ENCODE measurements around the gene LIN37.
A peak's percentile ranks its signal among the peaks of the same experiment; 100 is the strongest.

LIN37 gene

DNA sequence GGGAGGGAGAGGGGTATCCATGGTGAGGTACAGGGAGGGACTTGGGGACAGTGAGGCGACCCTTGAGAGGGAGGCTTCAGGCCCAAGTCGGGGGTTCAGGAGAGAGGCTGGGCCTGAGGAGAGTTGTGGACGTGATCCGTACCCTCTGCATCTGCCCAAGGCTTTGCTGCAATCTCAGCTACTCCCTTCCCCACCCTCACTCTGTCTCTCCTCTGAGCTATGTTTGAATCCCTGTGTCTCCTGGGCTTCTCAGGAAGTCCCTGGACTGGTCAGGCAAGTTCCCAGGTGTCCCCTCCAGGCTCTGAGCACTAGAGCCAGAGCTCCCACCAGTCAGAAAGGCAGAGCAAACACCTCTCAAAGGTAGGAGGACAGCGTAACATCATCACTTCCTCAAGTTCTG, 1.8 kb downstream of the LIN37 start:
- Mint-ChIP-seq H3K27me3 (no peaks in the 10 kb centered on the region), H3K27ac (no peak overlapping the region), H3K9me3 (no peaks in the 10 kb centered on the region), H3K4me3 (no peak overlapping the region), H3K4me1 (ENCODE audit: low read depth) (peaks cover 44% of the 10 kb centered on the region), H3K36me3 (ENCODE audit: low read depth) (peaks cover 8% of the 10 kb centered on the region)

- Mint-ChIP-seq H3K4me3 (no peak overlapping the region), H3K4me1 (ENCODE audit: low read depth) (peaks cover 36% of the 10 kb centered on the region), H3K27ac (no peak overlapping the region)
Measured at GRCh38 chr19:35751839-35752745, 3.7 kb downstream of the LIN37 start.

DNA sequence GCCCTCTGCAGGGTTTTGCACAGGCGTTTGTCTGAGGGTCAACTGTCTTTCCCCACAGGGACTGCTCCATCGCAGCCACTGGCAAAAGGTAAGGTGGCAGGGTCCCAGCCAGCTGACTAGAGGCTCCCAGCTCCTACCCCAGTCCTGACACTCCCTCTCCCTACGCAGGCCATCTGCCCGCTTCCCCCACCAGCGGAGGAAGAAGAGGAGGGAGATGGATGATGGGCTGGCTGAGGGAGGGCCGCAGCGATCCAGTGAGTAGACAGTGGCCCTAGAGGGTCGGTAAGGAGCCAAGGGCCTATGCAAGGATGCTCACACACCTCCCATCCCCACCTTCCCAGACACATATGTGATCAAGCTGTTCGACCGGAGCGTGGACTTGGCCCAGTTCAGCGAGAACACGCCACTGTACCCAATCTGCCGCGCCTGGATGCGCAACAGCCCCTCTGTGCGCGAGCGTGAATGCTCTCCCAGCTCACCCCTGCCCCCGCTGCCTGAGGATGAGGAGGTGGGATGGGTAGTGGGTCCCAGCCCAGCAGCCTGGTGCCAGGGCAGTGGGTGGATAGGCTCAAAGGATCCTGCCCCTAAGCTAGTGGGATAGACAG, 4.5 kb downstream of the LIN37 start:
- H3K4me1 Mint-ChIP-seq (ENCODE audit: low read depth), result peaks cover 38% of the 10 kb centered on the region
- H3K9me3 Mint-ChIP-seq, result no peaks in the 10 kb centered on the region
- peaks cover 4% of the 10 kb centered on the region for H3K27me3 Mint-ChIP-seq
- no peak overlapping the region for H3K4me3 Mint-ChIP-seq
- peaks cover 10% of the 10 kb centered on the region for H3K36me3 Mint-ChIP-seq (ENCODE audit: low read depth)
- no peak overlapping the region for H3K27ac Mint-ChIP-seq

More at GRCh38 chr19:35751839-35752745, 3.7 kb downstream of the LIN37 start:
- Mint-ChIP-seq H3K27me3 (peaks cover 4% of the 10 kb centered on the region), H3K9me3 (no peaks in the 10 kb centered on the region), H3K36me3 (ENCODE audit: low read depth) (peaks cover 12% of the 10 kb centered on the region)

GRCh38 chr19:35753634-35754369, 5.4 kb downstream of the LIN37 start:
- H3K4me1 Mint-ChIP-seq (ENCODE audit: low read depth), result peaks cover 32% of the 10 kb centered on the region
- H3K4me3 Mint-ChIP-seq, result no peak overlapping the region
- no peaks in the 10 kb centered on the region for H3K9me3 Mint-ChIP-seq
- H3K27me3 Mint-ChIP-seq, result peaks cover 4% of the 10 kb centered on the region
- H3K36me3 Mint-ChIP-seq (ENCODE audit: low read depth), result peaks cover 10% of the 10 kb centered on the region
- H3K27ac Mint-ChIP-seq, result no peak overlapping the region

DNA sequence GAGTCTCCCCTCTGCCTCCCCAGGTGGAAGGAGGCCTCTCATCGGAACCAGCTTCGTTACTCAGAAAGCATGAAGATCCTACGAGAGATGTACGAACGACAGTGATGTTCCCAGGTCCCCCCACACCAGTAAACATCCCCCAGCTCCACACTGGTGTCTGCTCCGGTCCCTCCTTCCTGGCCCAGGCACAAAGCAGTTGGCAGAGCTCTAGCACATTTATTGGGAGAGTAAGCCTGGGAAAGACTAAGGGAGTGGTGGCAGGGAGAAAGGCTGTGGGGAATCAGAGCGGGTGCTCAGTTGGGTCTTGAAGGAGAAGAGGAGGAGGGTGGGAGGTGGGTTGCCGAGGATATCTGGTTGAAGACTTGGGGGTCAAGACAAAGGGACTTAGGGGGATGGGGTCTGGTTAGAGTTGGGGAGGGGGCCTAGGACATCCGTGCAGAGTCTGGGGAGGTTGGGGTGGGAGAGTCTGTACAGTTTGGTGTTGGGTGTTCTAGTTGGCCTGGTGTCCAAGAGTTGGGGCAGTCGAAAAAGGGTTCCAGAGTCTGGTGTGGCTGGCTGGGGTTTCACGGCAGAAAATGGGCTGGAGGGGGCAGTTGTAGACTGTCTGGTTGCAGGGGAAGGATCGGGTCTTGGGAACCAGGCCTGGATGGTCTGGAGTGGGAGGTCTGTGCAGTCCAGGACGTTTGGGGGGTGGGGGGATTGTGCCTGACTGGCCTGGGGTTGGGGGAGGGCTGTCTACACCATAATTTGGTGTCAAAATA, 6.2 kb downstream of the LIN37 start:
- no peak overlapping the region for H3K4me3 Mint-ChIP-seq
- no peaks in the 10 kb centered on the region for H3K9me3 Mint-ChIP-seq
- no peak overlapping the region for H3K27ac Mint-ChIP-seq
- H3K36me3 Mint-ChIP-seq (ENCODE audit: low read depth), result peaks cover 12% of the 10 kb centered on the region
- peaks cover 34% of the 10 kb centered on the region for H3K4me1 Mint-ChIP-seq (ENCODE audit: low read depth)
- H3K27me3 Mint-ChIP-seq, result peaks cover 4% of the 10 kb centered on the region

- Mint-ChIP-seq H3K4me1 (ENCODE audit: low read depth) (peaks cover 31% of the 10 kb centered on the region), H3K4me3 (no peak overlapping the region), H3K36me3 (ENCODE audit: low read depth) (peaks cover 12% of the 10 kb centered on the region), H3K9me3 (no peaks in the 10 kb centered on the region), H3K27ac (no peak overlapping the region), H3K27me3 (peaks cover 4% of the 10 kb centered on the region)
Measured at GRCh38 chr19:35755131-35755549, 6.8 kb downstream of the LIN37 start.

DNA sequence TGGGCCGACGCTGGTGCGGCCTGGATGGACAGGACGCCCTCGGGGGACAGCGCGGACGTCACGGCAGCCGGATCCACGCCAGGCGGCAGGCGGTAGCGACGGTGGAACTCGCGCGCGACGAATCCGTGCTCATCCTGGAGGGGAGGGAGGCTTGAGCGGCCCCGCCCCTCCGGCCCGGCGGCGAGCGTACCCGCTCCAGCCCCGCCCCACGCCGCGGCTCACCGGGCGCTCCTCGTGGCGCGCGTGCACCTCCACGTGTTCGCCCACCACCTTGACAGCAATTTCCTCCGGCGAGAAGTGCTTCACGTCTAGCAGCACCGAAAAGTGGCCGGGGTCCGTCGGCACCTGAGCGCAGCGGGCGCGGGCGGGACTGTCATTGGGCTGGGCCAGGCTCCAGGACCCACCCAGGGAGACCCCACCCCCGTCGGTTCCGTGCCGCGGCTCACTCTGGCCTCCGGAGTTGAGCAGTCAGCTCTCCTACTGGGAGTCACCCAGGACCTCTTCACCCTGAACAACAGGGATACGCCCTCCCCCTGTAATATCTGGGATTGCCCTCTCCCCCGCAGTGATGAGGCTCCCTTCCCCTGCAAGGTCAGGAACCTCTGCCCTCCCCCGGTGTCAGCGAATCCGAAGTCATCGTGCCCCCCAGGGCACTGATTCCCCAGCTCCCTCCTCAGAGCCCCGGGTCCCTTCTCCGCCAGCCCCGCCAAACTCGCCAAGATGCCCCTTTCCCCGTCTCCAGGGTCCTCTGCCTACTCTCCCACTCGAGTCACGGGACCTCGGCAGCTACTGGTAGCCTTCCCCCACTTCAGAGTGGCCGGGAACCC, 7.4 kb downstream of the LIN37 start:
- H3K27me3 Mint-ChIP-seq, result peaks cover 4% of the 10 kb centered on the region
- H3K27ac Mint-ChIP-seq, result peak overlapping the region; percentile 76
- H3K9me3 Mint-ChIP-seq, result no peaks in the 10 kb centered on the region
- peak overlapping the region; percentile 57 for H3K4me3 Mint-ChIP-seq
- peaks cover 13% of the 10 kb centered on the region for H3K36me3 Mint-ChIP-seq (ENCODE audit: low read depth)
- peaks cover 28% of the 10 kb centered on the region for H3K4me1 Mint-ChIP-seq (ENCODE audit: low read depth)

- Mint-ChIP-seq H3K9me3 (no peaks in the 10 kb centered on the region), H3K4me1 (ENCODE audit: low read depth) (peaks cover 28% of the 10 kb centered on the region), H3K4me3 (peak within 1 kb of the TSS; percentile 90), H3K36me3 (ENCODE audit: low read depth) (peaks cover 16% of the 10 kb centered on the region), H3K27me3 (peaks cover 4% of the 10 kb centered on the region), H3K27ac (peak within 1 kb of the TSS; percentile 92)
Measured at GRCh38 chr19:35756377-35757230, 8.2 kb downstream of the LIN37 start, which contains the start of gene HSPB6. Gene HSPB6, minus strand, starts transcription at chr19:35757029. Its CDS starts 21 bp downstream, at chr19:35757008.

DNA sequence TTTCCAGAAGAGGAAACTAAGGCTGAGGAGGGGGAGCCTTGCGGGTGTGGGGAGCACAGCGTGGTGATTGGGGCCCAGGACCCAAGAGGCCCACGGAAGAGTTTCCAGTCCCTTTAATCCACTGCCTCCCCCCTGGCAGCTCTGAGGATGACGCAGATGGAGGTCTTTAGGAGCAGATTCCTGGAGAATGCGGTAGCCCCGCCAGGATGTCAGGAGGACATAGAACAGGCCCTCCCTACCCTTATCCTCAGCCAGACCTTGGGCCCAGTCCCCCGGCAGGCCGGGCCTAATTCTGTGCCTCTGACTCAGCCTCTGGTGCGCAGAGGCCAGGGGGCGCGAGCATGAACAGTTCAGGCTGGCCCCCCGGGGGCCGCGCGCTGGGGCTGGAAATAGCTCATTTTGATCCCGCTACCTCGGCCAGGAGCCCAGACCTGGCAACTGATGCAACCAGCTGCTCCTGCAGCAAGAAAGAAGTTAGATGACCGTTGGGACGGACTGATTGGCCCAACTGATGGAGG, 8.9 kb downstream of the LIN37 start:
- Mint-ChIP-seq H3K27me3 (peaks cover 4% of the 10 kb centered on the region), H3K36me3 (ENCODE audit: low read depth) (peaks cover 22% of the 10 kb centered on the region), H3K4me3 (peak overlapping the region; percentile 90), H3K27ac (peak overlapping the region; percentile 92), H3K9me3 (no peaks in the 10 kb centered on the region), H3K4me1 (ENCODE audit: low read depth) (peaks cover 28% of the 10 kb centered on the region)

DNA sequence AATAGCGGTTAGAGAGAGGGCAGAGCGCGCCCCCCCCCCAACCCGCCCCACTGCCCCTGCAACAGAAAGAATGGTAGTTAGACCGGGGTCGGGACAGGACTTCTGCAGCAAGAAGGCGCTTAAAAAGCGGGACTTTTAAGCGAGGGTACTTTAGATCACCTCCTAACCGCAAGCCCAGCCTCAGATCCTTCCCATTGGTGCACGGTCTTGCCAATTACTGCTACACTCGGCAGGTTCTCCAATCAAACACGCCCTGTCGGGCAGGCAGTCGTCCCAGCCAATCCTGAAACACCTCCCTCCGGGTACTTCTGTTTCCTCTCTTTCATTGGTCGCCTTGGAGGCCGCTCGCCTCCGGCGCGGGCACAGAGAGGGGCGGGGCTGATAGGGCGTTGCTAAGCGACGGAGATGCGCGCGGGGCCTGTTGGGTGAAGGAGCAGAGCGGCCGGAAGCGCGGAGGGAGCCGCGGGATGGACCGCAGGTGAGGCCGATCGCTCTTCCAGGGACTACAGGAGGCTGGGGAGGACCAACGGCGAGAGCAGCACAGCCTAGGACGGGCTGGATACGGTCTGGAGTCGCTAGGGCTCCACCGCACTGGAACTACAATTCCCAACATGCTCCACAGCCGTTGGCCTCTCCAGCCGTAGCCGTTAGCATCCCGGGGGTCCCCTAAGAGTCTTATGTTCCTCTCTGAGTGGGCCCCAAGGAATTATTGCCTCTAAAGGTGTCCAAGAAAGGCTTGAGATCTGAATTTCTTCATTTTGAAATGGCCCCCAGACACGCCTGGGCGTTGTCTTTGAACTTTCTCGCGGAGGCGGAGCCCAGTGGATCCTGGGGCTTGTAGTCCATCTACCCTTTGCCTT, 9.6 kb downstream of the LIN37 start, which contains the start of gene PROSER3:
TSS of gene PROSER3 (plus strand) at position 428 of the 860 bp plus-strand sequence. CDS start at position 468, 40 bp downstream.
- H3K4me1 Mint-ChIP-seq (ENCODE audit: low read depth), result peaks cover 28% of the 10 kb centered on the region
- H3K27ac Mint-ChIP-seq, result peak within 1 kb of the TSS; percentile 92
- peak within 1 kb of the TSS; percentile 90 for H3K4me3 Mint-ChIP-seq
- no peaks in the 10 kb centered on the region for H3K9me3 Mint-ChIP-seq
- peaks cover 4% of the 10 kb centered on the region for H3K27me3 Mint-ChIP-seq
- peaks cover 21% of the 10 kb centered on the region for H3K36me3 Mint-ChIP-seq (ENCODE audit: low read depth)

- H3K27ac Mint-ChIP-seq, result no peak overlapping the region
- peaks cover 4% of the 10 kb centered on the region for H3K27me3 Mint-ChIP-seq
- H3K9me3 Mint-ChIP-seq, result no peaks in the 10 kb centered on the region
- H3K4me1 Mint-ChIP-seq (ENCODE audit: low read depth), result peaks cover 28% of the 10 kb centered on the region
- H3K4me3 Mint-ChIP-seq, result peak overlapping the region; percentile 90
- peaks cover 17% of the 10 kb centered on the region for H3K36me3 Mint-ChIP-seq (ENCODE audit: low read depth)
Measured at GRCh38 chr19:35759697-35760096, 11.3 kb downstream of the LIN37 start.
